Measurements from ENCODE around the gene PIAS1.

PIAS1 gene

GRCh38 chr15:68091743-68092142 lies 37.6 kb downstream of the PIAS1 start:
- TF ChIP-seq CTCF (IDR thresholded peaks at IDR 0.05; ENCODE audit: low read length) (no peak), EZH2phosphoT487 (IDR thresholded peaks at IDR 0.05; ENCODE audit: low read length) (no peak), EZH2 (optimal IDR thresholded peaks at IDR 0.05; ENCODE audit: low read depth, low read length) (no peak)
- H2AFZ ChIP-seq (ENCODE audit: low read length), result no peak overlapping the region
- H3K79me2 ChIP-seq (ENCODE audit: low read length), result peaks cover 93% of the 10 kb centered on the region
- H3K27me3 ChIP-seq (replicated peaks; ENCODE audit: insufficient read depth, low read length), result no peaks in the 10 kb centered on the region
- H3K9me2 ChIP-seq (replicated peaks; ENCODE audit: insufficient read depth, low read length), result no peaks in the 10 kb centered on the region
- no peaks in the 10 kb centered on the region for H3F3A ChIP-seq (ENCODE audit: insufficient read depth, low read length)
- no peak overlapping the region for H3K27ac ChIP-seq (ENCODE audit: low read length)
- no peaks in the 10 kb centered on the region for H3K4me1 ChIP-seq (ENCODE audit: low read length)
- 0 out of 2 replicates have a peak, but pooled peaks cover 4% of the 10 kb centered on the region for H3K9me3 ChIP-seq (replicated peaks; ENCODE audit: insufficient read depth, low read length)
- no peaks in the 10 kb centered on the region for H4K20me1 ChIP-seq (ENCODE audit: insufficient read depth, low read length)
- no peak overlapping the region for H3K9ac ChIP-seq (ENCODE audit: low read length)
- H3K4me2 ChIP-seq (ENCODE audit: low read depth, low read length), result no peak overlapping the region
- H3K4me3 ChIP-seq (ENCODE audit: low read length), result no peak overlapping the region
- peaks cover 13% of the 10 kb centered on the region; the same call in 1 of the 2 replicates for H3K36me3 ChIP-seq (replicated peaks; ENCODE audit: insufficient read depth, low read length)
- no peak for DNase-seq

- H3K9ac ChIP-seq (ENCODE audit: low read length), result no peak overlapping the region
- no peak overlapping the region for H3K4me3 ChIP-seq (ENCODE audit: low read length)
- H3K9me3 ChIP-seq (replicated peaks; ENCODE audit: insufficient read depth, low read length), result 0 out of 2 replicates have a peak, but pooled peaks cover 4% of the 10 kb centered on the region
- peaks cover 28% of the 10 kb centered on the region for H3K4me1 ChIP-seq (ENCODE audit: low read length)
- no peak for DNase-seq
- H3K9me2 ChIP-seq (replicated peaks; ENCODE audit: insufficient read depth, low read length), result no peaks in the 10 kb centered on the region
- H3K79me2 ChIP-seq (ENCODE audit: low read length), result peaks cover 89% of the 10 kb centered on the region
- peaks cover 4% of the 10 kb centered on the region; the same call in 1 of the 2 replicates for H3K36me3 ChIP-seq (replicated peaks; ENCODE audit: insufficient read depth, low read length)
- H3K27ac ChIP-seq (ENCODE audit: low read length), result no peak overlapping the region
- no peaks in the 10 kb centered on the region for H3K27me3 ChIP-seq (replicated peaks; ENCODE audit: insufficient read depth, low read length)
- no peaks in the 10 kb centered on the region for H4K20me1 ChIP-seq (ENCODE audit: insufficient read depth, low read length)
- no peak overlapping the region for H3K4me2 ChIP-seq (ENCODE audit: low read depth, low read length)
- H2AFZ ChIP-seq (ENCODE audit: low read length), result no peak overlapping the region
- TF ChIP-seq EZH2 (optimal IDR thresholded peaks at IDR 0.05; ENCODE audit: low read depth, low read length) (no peak), EZH2phosphoT487 (IDR thresholded peaks at IDR 0.05; ENCODE audit: low read length) (no peak), CTCF (IDR thresholded peaks at IDR 0.05; ENCODE audit: low read length) (no peak)
- peaks cover 30% of the 10 kb centered on the region for H3F3A ChIP-seq (ENCODE audit: insufficient read depth, low read length)
These were observed 42.0 kb downstream of the PIAS1 start for GRCh38 chr15:68096099-68096498.

GRCh38 chr15:68097029-68097428 lies 42.9 kb downstream of the PIAS1 start:
- peaks cover 4% of the 10 kb centered on the region; the same call in 1 of the 2 replicates for H3K36me3 ChIP-seq (replicated peaks; ENCODE audit: insufficient read depth, low read length)

More at GRCh38 chr15:68097029-68097428, 42.9 kb downstream of the PIAS1 start:
- no peak overlapping the region for H2AFZ ChIP-seq (ENCODE audit: low read length)
- H3K27me3 ChIP-seq (replicated peaks; ENCODE audit: insufficient read depth, low read length), result no peaks in the 10 kb centered on the region
- H3K4me2 ChIP-seq (ENCODE audit: low read depth, low read length), result no peak overlapping the region
- H3K79me2 ChIP-seq (ENCODE audit: low read length), result peaks cover 90% of the 10 kb centered on the region
- H3K9me2 ChIP-seq (replicated peaks; ENCODE audit: insufficient read depth, low read length), result no peaks in the 10 kb centered on the region
- no peak overlapping the region for H3K27ac ChIP-seq (ENCODE audit: low read length)
- peaks cover 34% of the 10 kb centered on the region for H3F3A ChIP-seq (ENCODE audit: insufficient read depth, low read length)
- H3K9ac ChIP-seq (ENCODE audit: low read length), result no peak overlapping the region
- peaks cover 37% of the 10 kb centered on the region for H3K4me1 ChIP-seq (ENCODE audit: low read length)
- H3K9me3 ChIP-seq (replicated peaks; ENCODE audit: insufficient read depth, low read length), result 0 out of 2 replicates have a peak, but pooled peaks cover 4% of the 10 kb centered on the region
- H4K20me1 ChIP-seq (ENCODE audit: insufficient read depth, low read length), result no peaks in the 10 kb centered on the region
- no peak for TF ChIP-seq CTCF (IDR thresholded peaks at IDR 0.05; ENCODE audit: low read length)
- TF ChIP-seq EZH2 (optimal IDR thresholded peaks at IDR 0.05; ENCODE audit: low read depth, low read length), result no peak
- no peak for TF ChIP-seq EZH2phosphoT487 (IDR thresholded peaks at IDR 0.05; ENCODE audit: low read length)
- H3K4me3 ChIP-seq (ENCODE audit: low read length), result no peak overlapping the region
- no peak for DNase-seq
